ENCODE measurements around the gene NAA20.
A peak's percentile ranks its signal among the peaks of the same experiment; 100 is the strongest.

Gene NAA20

GRCh38 chr20:20017001-20017843 is at the start of gene NAA20:
NAA20 (plus strand) TSS chr20:20017362; CDS start chr20:20017397, 35 bp downstream.
- peak; percentile 94 for DNase-seq

GRCh38 chr20:19967445-19967844 is 49.7 kb upstream of the NAA20 start:
- DNase-seq, result no peak

- no peak for DNase-seq
Observed at GRCh38 chr20:19968028-19968427, 49.1 kb upstream of the NAA20 start.

GRCh38 chr20:19968466-19969073 is 48.6 kb upstream of the NAA20 start:
- DNase-seq, result no peak

GRCh38 chr20:19969106-19969505 is 48.1 kb upstream of the NAA20 start:
- DNase-seq, result no peak

GRCh38 chr20:19969507-19970255 is 47.5 kb upstream of the NAA20 start:
- DNase-seq, result no peak

GRCh38 chr20:19970256-19970765 is 46.9 kb upstream of the NAA20 start:
- no peak for DNase-seq

- DNase-seq, result no peak
Observed at GRCh38 chr20:19971116-19971515, 46.0 kb upstream of the NAA20 start.

GRCh38 chr20:19973961-19974629 is 43.1 kb upstream of the NAA20 start:
- DNase-seq, result no peak

GRCh38 chr20:19974630-19975435 is 42.3 kb upstream of the NAA20 start:
- no peak for DNase-seq

GRCh38 chr20:19975436-19975799 is 41.7 kb upstream of the NAA20 start:
- DNase-seq, result no peak

- no peak for DNase-seq
Observed at GRCh38 chr20:19975901-19976300, 41.3 kb upstream of the NAA20 start.

- no peak for DNase-seq
Observed at GRCh38 chr20:19976595-19977372, 40.4 kb upstream of the NAA20 start.

GRCh38 chr20:19977373-19977770 is 39.8 kb upstream of the NAA20 start:
- DNase-seq, result no peak

- DNase-seq, result no peak
Observed at GRCh38 chr20:19978511-19979210, 38.5 kb upstream of the NAA20 start.

- no peak for DNase-seq
Observed at GRCh38 chr20:19981031-19981451, 36.1 kb upstream of the NAA20 start.

GRCh38 chr20:19986419-19986818 is 30.7 kb upstream of the NAA20 start:
- no peak for DNase-seq

GRCh38 chr20:19987046-19987445 is 30.1 kb upstream of the NAA20 start:
- no peak for DNase-seq

GRCh38 chr20:19990850-19991249 is 26.3 kb upstream of the NAA20 start:
- no peak for DNase-seq

GRCh38 chr20:19991308-19991707 is 25.9 kb upstream of the NAA20 start:
- DNase-seq, result no peak

GRCh38 chr20:19991854-19992253 is 25.3 kb upstream of the NAA20 start:
- no peak for DNase-seq
